LNCaP clone FGC (cell line): ENCODE results near the gene PRKAG1.
A peak's percentile ranks its signal among the peaks of the same experiment; 100 is the strongest.
"Not testable (repeated sequence)": the region's sequence is repeated elsewhere in the genome, so short reads cannot be mapped to it uniquely, and the experiment has no call there.

Experiments used
- DNase-seq: peaks from one replicate; pipeline ENCODE4 v3.0.0-alpha.2; 2011; ENCODE audit warnings: low read depth
- H3K4me3 ChIP-seq: 2 replicates; pipeline ENCODE4 v1.5.1; 2011; ENCODE audit warnings: mild to moderate bottlenecking, low read depth, low read length, control low read depth
- TF ChIP-seq, protein P1 (sequence below): IDR thresholded peaks from 2 replicates; pipeline ENCODE4 v1.5.1; 2012; ENCODE audit warnings: mild to moderate bottlenecking; ENCODE audit not compliant: control insufficient read depth, insufficient read depth; ENCODE audit errors: extremely low read depth

The PRKAG1 gene

GRCh38 chr12:49018261-49019119 lies at the start of gene PRKAG1:
Gene PRKAG1 (minus strand): TSS chr12:49018776. CDS start chr12:49018740, 36 bp downstream.
- DNase-seq: peak; percentile 78
- H3K4me3 ChIP-seq: peak within 1 kb of the TSS; percentile 93
- TF ChIP-seq, protein P1, sequence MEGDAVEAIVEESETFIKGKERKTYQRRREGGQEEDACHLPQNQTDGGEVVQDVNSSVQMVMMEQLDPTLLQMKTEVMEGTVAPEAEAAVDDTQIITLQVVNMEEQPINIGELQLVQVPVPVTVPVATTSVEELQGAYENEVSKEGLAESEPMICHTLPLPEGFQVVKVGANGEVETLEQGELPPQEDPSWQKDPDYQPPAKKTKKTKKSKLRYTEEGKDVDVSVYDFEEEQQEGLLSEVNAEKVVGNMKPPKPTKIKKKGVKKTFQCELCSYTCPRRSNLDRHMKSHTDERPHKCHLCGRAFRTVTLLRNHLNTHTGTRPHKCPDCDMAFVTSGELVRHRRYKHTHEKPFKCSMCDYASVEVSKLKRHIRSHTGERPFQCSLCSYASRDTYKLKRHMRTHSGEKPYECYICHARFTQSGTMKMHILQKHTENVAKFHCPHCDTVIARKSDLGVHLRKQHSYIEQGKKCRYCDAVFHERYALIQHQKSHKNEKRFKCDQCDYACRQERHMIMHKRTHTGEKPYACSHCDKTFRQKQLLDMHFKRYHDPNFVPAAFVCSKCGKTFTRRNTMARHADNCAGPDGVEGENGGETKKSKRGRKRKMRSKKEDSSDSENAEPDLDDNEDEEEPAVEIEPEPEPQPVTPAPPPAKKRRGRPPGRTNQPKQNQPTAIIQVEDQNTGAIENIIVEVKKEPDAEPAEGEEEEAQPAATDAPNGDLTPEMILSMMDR: peak; percentile 45

DNA sequence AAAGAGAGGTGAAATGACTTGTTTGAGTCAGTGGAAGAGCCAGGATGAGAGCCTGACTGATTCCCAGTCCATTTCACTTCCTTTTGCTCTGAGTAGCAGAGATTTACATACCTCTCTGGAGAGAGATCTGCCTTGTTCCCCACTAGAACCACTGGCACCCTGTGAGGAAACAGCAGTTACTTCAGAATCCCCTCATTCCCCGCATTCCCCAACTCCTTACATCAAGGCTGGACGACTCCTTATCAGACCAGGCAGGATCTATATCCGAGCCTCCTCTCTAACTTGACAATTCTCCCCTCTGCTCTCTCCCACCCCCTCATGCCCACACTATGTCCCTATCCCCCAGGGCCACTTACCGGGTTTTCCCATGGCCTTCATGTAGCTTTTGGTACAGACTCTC lies 47.5 kb upstream of the PRKAG1 start:
- H3K4me3 ChIP-seq: no peak overlapping the region
- DNase-seq: no peak
- TF ChIP-seq, protein P1: no peak

DNA sequence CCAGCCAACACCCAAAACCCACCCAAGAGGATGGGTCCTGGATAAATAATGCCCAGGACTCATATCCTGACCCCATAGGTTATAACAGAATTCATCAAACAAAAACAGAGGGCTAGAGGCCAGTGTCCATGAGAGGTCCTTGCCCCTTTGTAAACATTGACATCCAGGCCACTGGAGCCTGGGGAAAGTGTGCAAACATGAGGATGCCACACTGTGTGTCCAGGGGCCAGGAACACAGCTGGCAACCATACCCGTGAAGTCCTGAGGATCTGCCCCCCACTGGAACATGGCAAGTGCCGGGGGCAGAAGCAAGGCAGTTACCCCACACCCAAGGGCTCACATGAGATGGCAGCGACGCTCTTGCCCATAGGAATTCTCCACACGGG lies 46.2 kb upstream of the PRKAG1 start:
- DNase-seq: no peak
- no peak overlapping the region for H3K4me3 ChIP-seq
- TF ChIP-seq, protein P1: no peak

DNA sequence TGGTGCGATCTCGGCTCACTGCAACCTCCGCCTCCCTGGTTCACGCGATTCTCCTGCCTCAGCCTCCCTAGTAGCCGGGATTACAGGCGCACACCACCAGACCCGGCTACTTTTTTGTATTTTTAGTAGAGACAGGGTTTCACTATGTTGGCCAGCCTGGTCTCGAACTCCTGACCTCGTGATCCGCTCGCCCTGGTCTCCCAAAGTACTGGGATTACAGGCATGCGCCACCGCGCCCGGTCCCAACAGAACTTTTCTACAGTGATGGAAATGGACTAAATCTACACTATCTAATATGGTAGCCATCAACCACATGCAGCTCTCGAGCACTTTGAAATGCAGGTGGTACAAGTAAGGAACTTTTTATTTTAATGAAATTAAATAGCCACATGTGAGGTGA lies 43.3 kb upstream of the PRKAG1 start:
- DNase-seq, H3K4me3 ChIP-seq: not testable (repeated sequence)

DNA sequence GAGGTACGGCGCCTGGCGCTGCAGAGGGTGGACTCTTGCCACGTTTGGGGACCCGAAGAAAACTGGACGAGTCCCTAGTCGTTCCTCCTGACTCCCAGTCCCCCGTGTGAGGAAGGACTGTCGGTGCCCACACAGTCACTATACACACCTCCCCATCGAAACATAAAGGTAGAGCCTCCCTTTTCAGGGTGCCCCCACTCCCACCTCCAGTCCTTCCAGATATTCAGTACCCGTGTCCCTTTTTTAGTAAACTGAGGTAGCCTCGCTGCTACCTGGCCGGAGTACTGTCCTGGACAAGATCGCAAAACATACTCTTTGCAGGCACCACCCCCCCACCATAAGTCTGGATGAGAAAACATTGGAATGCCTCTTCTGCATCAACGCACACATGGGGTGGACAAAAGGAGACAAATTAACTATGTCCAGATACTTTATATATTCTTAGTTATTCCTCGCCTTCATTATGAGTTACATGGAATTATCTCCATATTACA lies 42.6 kb upstream of the PRKAG1 start:
- TF ChIP-seq, protein P1: no peak
- no peak for DNase-seq
- H3K4me3 ChIP-seq: peak overlapping the region; percentile 94

- TF ChIP-seq, protein P1: no peak
- peak within 1 kb of the TSS; percentile 94 for H3K4me3 ChIP-seq
- peak; percentile 88 for DNase-seq
These were observed 41.9 kb upstream of the PRKAG1 start, which contains the start of gene KMT2D for GRCh38 chr12:49060237-49061156. Gene KMT2D (minus strand): TSS chr12:49060794. CDS start chr12:49055324, 5,470 bp downstream.
